ENCODE measurements around the gene IL17RC. TPM values are rescaled to one million over a fixed set of nuclear protein-coding genes. Genes with fewer than 3 reads are reported as not detected.

IL17RC gene
- total and polyA plus RNA-seq, 2 experiments from 2014 or later = 8.4 to 12.6 TPM

- no peak overlapping the region for H2AFZ ChIP-seq
- H3K27ac Mint-ChIP-seq = no peak overlapping the region
- TF ChIP-seq CTCF (conservative IDR thresholded peaks at IDR 0.05; ENCODE audit: low read depth in 2 of 2) (no peak), EZH2phosphoT487 (IDR thresholded peaks at IDR 0.05; ENCODE audit: unreplicated experiment) (no peak), ZNF462 (CRISPR knock-in tag; IDR thresholded peaks at IDR 0.05) (no peak)
- DNase-seq (ENCODE audit: low spot score) (no peak), ATAC-seq (no peak)
- no peak overlapping the region for H3K4me3 ChIP-seq
- H4K20me1 ChIP-seq (replicated peaks; ENCODE audit: insufficient read depth) = no peaks in the 10 kb centered on the region; the same call in 1 of the 2 replicates
- H3K27me3 Mint-ChIP-seq (ENCODE audit: insufficient read depth, low read depth, poor library complexity) = peaks cover 5% of the 10 kb centered on the region
- H3K4me2 ChIP-seq = no peak overlapping the region
- H3K27ac ChIP-seq (ENCODE audit: low read depth) = no peak overlapping the region
- no peaks in the 10 kb centered on the region for H3K9me3 Mint-ChIP-seq
- peaks cover 9% of the 10 kb centered on the region for H3K36me3 ChIP-seq (ENCODE audit: insufficient read depth)
- no peaks in the 10 kb centered on the region for H3F3A ChIP-seq (replicated peaks; ENCODE audit: low read depth)
- no peaks in the 10 kb centered on the region for H3K4me1 Mint-ChIP-seq
- H3K4me3 Mint-ChIP-seq = no peak overlapping the region
- peaks cover 18% of the 10 kb centered on the region for H3K36me3 Mint-ChIP-seq (ENCODE audit: low read depth)
- no peaks in the 10 kb centered on the region for H3K27me3 ChIP-seq (ENCODE audit: insufficient read depth)
- peaks cover 1% of the 10 kb centered on the region; the same call in 1 of the 2 replicates for H3K4me1 ChIP-seq (ENCODE audit: insufficient read depth)
- H3K9me2 ChIP-seq (ENCODE audit: insufficient read depth) = no peaks in the 10 kb centered on the region
- H3K79me2 ChIP-seq (replicated peaks; ENCODE audit: insufficient read depth) = peaks cover 24% of the 10 kb centered on the region
These were observed 63.4 kb downstream of the IL17RC start for GRCh38 chr3:9980251-9980650.

Small RNA genes lying within 50 kb of the gene (small RNA-seq; reads per million reads assigned to genes)
- gene RNU6-882P (ENCODE audit: low replicate concordance) = not detected

Other genes starting within 250 kb of the IL17RC start
- 7.8 and 8.8 TPM in 2 replicates for gene CPNE9, start 213.3 kb upstream of the IL17RC start, total RNA-seq (2014; rRNA removed; shearing (Covaris generic))
- 6.2 and 7.0 TPM in 2 replicates for gene CPNE9, start 213.3 kb upstream of the IL17RC start, polyA plus RNA-seq (2016; fragmentation: Nextera tagmentation; extraction: Ambion mirVana)
- 23.7 and 24.7 TPM in 2 replicates for gene BRPF1, start 185.4 kb upstream of the IL17RC start, total RNA-seq (2014; rRNA removed; shearing (Covaris generic))
- 6.3 and 8.0 TPM in 2 replicates for gene BRPF1, start 185.4 kb upstream of the IL17RC start, polyA plus RNA-seq (2016; fragmentation: Nextera tagmentation; extraction: Ambion mirVana)
- 25.4 and 27.6 TPM in 2 replicates for gene OGG1, start 167.1 kb upstream of the IL17RC start, total RNA-seq (2014; rRNA removed; shearing (Covaris generic))
- gene OGG1, start 167.1 kb upstream of the IL17RC start, polyA plus RNA-seq (2016; fragmentation: Nextera tagmentation; extraction: Ambion mirVana) = 17.4 and 20.6 TPM in 2 replicates
- gene CAMK1, start 147.2 kb upstream of the IL17RC start, total RNA-seq (2014; rRNA removed; shearing (Covaris generic)) = 3.1 and 4.4 TPM in 2 replicates
- 4.4 and 4.9 TPM in 2 replicates for gene CAMK1, start 147.2 kb upstream of the IL17RC start, polyA plus RNA-seq (2016; fragmentation: Nextera tagmentation; extraction: Ambion mirVana)
- 54.4 and 61.7 TPM in 2 replicates for gene TADA3, start 124.6 kb upstream of the IL17RC start, total RNA-seq (2014; rRNA removed; shearing (Covaris generic))
- 29.1 and 31.5 TPM in 2 replicates for gene TADA3, start 124.6 kb upstream of the IL17RC start, polyA plus RNA-seq (2016; fragmentation: Nextera tagmentation; extraction: Ambion mirVana)
- 171 and 176 TPM in 2 replicates for gene ARPC4, start 124.0 kb upstream of the IL17RC start, total RNA-seq (2014; rRNA removed; shearing (Covaris generic))
- 71.9 and 73.0 TPM in 2 replicates for gene ARPC4, start 124.0 kb upstream of the IL17RC start, polyA plus RNA-seq (2016; fragmentation: Nextera tagmentation; extraction: Ambion mirVana)
- 4.5 and 5.3 TPM in 2 replicates for gene TTLL3, start 106.8 kb upstream of the IL17RC start, total RNA-seq (2014; rRNA removed; shearing (Covaris generic))
- 3.7 and 4.9 TPM in 2 replicates for gene TTLL3, start 106.8 kb upstream of the IL17RC start, polyA plus RNA-seq (2016; fragmentation: Nextera tagmentation; extraction: Ambion mirVana)
- 73.4 and 82.8 TPM in 2 replicates for gene RPUSD3, start 73.1 kb upstream of the IL17RC start, total RNA-seq (2014; rRNA removed; shearing (Covaris generic))
- 59.6 and 64.3 TPM in 2 replicates for gene RPUSD3, start 73.1 kb upstream of the IL17RC start, polyA plus RNA-seq (2016; fragmentation: Nextera tagmentation; extraction: Ambion mirVana)
- not detected in 2 replicates for gene CIDEC, start 36.8 kb upstream of the IL17RC start, total RNA-seq (2014; rRNA removed; shearing (Covaris generic))
- not detected in 2 replicates for gene CIDEC, start 36.8 kb upstream of the IL17RC start, polyA plus RNA-seq (2016; fragmentation: Nextera tagmentation; extraction: Ambion mirVana)
- 22.5 and 23.7 TPM in 2 replicates for gene JAGN1, start 26.5 kb upstream of the IL17RC start, total RNA-seq (2014; rRNA removed; shearing (Covaris generic))
- gene JAGN1, start 26.5 kb upstream of the IL17RC start, polyA plus RNA-seq (2016; fragmentation: Nextera tagmentation; extraction: Ambion mirVana) = 27.9 and 32.0 TPM in 2 replicates
- gene IL17RE, start 14.2 kb upstream of the IL17RC start, total RNA-seq (2014; rRNA removed; shearing (Covaris generic)) = 3.4 and 4.3 TPM in 2 replicates
- gene IL17RE, start 14.2 kb upstream of the IL17RC start, polyA plus RNA-seq (2016; fragmentation: Nextera tagmentation; extraction: Ambion mirVana) = 1.0 and 1.1 TPM in 2 replicates
- 8.4 and 11.5 TPM in 2 replicates for gene CRELD1, start 16.7 kb downstream of the IL17RC start, total RNA-seq (2014; rRNA removed; shearing (Covaris generic))
- 13.1 and 14.3 TPM in 2 replicates for gene CRELD1, start 16.7 kb downstream of the IL17RC start, polyA plus RNA-seq (2016; fragmentation: Nextera tagmentation; extraction: Ambion mirVana)
- 5.1 and 6.9 TPM in 2 replicates for gene PRRT3, start 35.3 kb downstream of the IL17RC start, total RNA-seq (2014; rRNA removed; shearing (Covaris generic))
- gene PRRT3, start 35.3 kb downstream of the IL17RC start, polyA plus RNA-seq (2016; fragmentation: Nextera tagmentation; extraction: Ambion mirVana) = 4.3 TPM in 2 replicates
- gene EMC3, start 69.7 kb downstream of the IL17RC start, total RNA-seq (2014; rRNA removed; shearing (Covaris generic)) = 23.8 and 36.2 TPM in 2 replicates
- 42.8 and 46.5 TPM in 2 replicates for gene EMC3, start 69.7 kb downstream of the IL17RC start, polyA plus RNA-seq (2016; fragmentation: Nextera tagmentation; extraction: Ambion mirVana)
- gene FANCD2, start 109.3 kb downstream of the IL17RC start, total RNA-seq (2014; rRNA removed; shearing (Covaris generic)) = 71.6 and 94.4 TPM in 2 replicates
- gene FANCD2, start 109.3 kb downstream of the IL17RC start, polyA plus RNA-seq (2016; fragmentation: Nextera tagmentation; extraction: Ambion mirVana) = 59.5 and 61.5 TPM in 2 replicates
- gene FANCD2OS, start 191.2 kb downstream of the IL17RC start, total RNA-seq (2014; rRNA removed; shearing (Covaris generic)) = not detected in 2 replicates
- 0.94 TPM in 1 of 2 replicates, not detected in the other for gene FANCD2OS, start 191.2 kb downstream of the IL17RC start, polyA plus RNA-seq (2016; fragmentation: Nextera tagmentation; extraction: Ambion mirVana)
- 104 and 130 TPM in 2 replicates for gene BRK1, start 198.6 kb downstream of the IL17RC start, total RNA-seq (2014; rRNA removed; shearing (Covaris generic))
- gene BRK1, start 198.6 kb downstream of the IL17RC start, polyA plus RNA-seq (2016; fragmentation: Nextera tagmentation; extraction: Ambion mirVana) = 148 and 165 TPM in 2 replicates
- gene VHL, start 224.7 kb downstream of the IL17RC start, total RNA-seq (2014; rRNA removed; shearing (Covaris generic)) = 46.7 and 62.8 TPM in 2 replicates
- gene VHL, start 224.7 kb downstream of the IL17RC start, polyA plus RNA-seq (2016; fragmentation: Nextera tagmentation; extraction: Ambion mirVana) = 16.7 and 18.7 TPM in 2 replicates
- gene IRAK2, start 247.8 kb downstream of the IL17RC start, total RNA-seq (2014; rRNA removed; shearing (Covaris generic)) = 0.85 and 1.4 TPM in 2 replicates
- gene IRAK2, start 247.8 kb downstream of the IL17RC start, polyA plus RNA-seq (2016; fragmentation: Nextera tagmentation; extraction: Ambion mirVana) = 0.37 and 0.68 TPM in 2 replicates